ENCODE measurements around the gene ADCY1.
A peak's percentile ranks its signal among the peaks of the same experiment; 100 is the strongest.
"Not testable (repeated sequence)": the region's sequence is repeated elsewhere in the genome, so short reads cannot be mapped to it uniquely, and the experiment has no call there.

Gene ADCY1

GRCh38 chr7:45573661-45574415, at the start of gene ADCY1:
Gene ADCY1 (plus strand): TSS chr7:45574368. CDS start chr7:45574544, 176 bp downstream.
- DNase-seq = peak; percentile 19

GRCh38 chr7:45524445-45524844, 49.7 kb upstream of the ADCY1 start:
- DNase-seq = peak; percentile 20

GRCh38 chr7:45525057-45525456, 49.1 kb upstream of the ADCY1 start:
- DNase-seq = no peak

- DNase-seq = no peak
Measured at GRCh38 chr7:45543473-45543872, 30.7 kb upstream of the ADCY1 start.

GRCh38 chr7:45545105-45545710, 29.0 kb upstream of the ADCY1 start:
- not testable (repeated sequence) for DNase-seq

GRCh38 chr7:45548917-45549316, 25.3 kb upstream of the ADCY1 start:
- not testable (repeated sequence) for DNase-seq

GRCh38 chr7:45563401-45563800, 10.8 kb upstream of the ADCY1 start:
- no peak for DNase-seq

GRCh38 chr7:45563941-45564461, 10.2 kb upstream of the ADCY1 start:
- no peak for DNase-seq

GRCh38 chr7:45564485-45564884, 9.7 kb upstream of the ADCY1 start:
- no peak for DNase-seq

- no peak for DNase-seq
Measured at GRCh38 chr7:45564886-45565455, 9.2 kb upstream of the ADCY1 start.

GRCh38 chr7:45566386-45566785, 7.8 kb upstream of the ADCY1 start:
- DNase-seq = no peak

GRCh38 chr7:45566961-45567360, 7.2 kb upstream of the ADCY1 start:
- DNase-seq = no peak

GRCh38 chr7:45567713-45568112, 6.5 kb upstream of the ADCY1 start:
- DNase-seq = no peak

GRCh38 chr7:45568536-45569289, 5.5 kb upstream of the ADCY1 start:
- no peak for DNase-seq

- no peak for DNase-seq
Measured at GRCh38 chr7:45569290-45569685, 4.9 kb upstream of the ADCY1 start.

- DNase-seq = no peak
Measured at GRCh38 chr7:45570797-45571196, 3.4 kb upstream of the ADCY1 start.

GRCh38 chr7:45573204-45573603, 964 bp upstream of the ADCY1 start:
- no peak for DNase-seq

- no peak for DNase-seq
Measured at GRCh38 chr7:45574416-45574668, 174 bp downstream of the ADCY1 start.

- peak; percentile 46 for DNase-seq
Measured at GRCh38 chr7:45574669-45575500, 717 bp downstream of the ADCY1 start.

GRCh38 chr7:45575501-45576248, 1.5 kb downstream of the ADCY1 start:
- DNase-seq = no peak

GRCh38 chr7:45576249-45576929, 2.2 kb downstream of the ADCY1 start:
- no peak for DNase-seq
